WERI-Rb-1 (cell line): ENCODE measurements around the gene PCGF3.

Source experiments
- DNase-seq: peaks from one replicate; pipeline ENCODE4 v3.0.0-alpha.2; 2020
- H3K27ac ChIP-seq: fragments of 250-450 bp; sonication (Bioruptor Pico); 2 replicates; pipeline ENCODE4 v1.5.1; 2020; ENCODE audit warnings: mild to moderate bottlenecking, moderate library complexity
- H3K27me3 ChIP-seq: fragments of 250-450 bp; sonication (Bioruptor Pico); 2 replicates; pipeline ENCODE4 v1.5.1; 2021; ENCODE audit warnings: mild to moderate bottlenecking, low read depth, moderate library complexity; ENCODE audit not compliant: insufficient read depth, severe bottlenecking
- H3K36me3 ChIP-seq: fragments of 250-450 bp; sonication (Bioruptor Pico); 2 replicates; pipeline ENCODE4 v1.5.1; 2020; ENCODE audit warnings: mild to moderate bottlenecking, moderate library complexity
- H3K4me3 ChIP-seq: 2 replicates; pipeline ENCODE4 v1.5.1; 2011; ENCODE audit warnings: low read depth, mild to moderate bottlenecking, control low read depth, low read length
- H3K9me3 ChIP-seq: fragments of 250-450 bp; sonication (Bioruptor Pico); 2 replicates; pipeline ENCODE4 v1.5.1; 2021; ENCODE audit warnings: mild to moderate bottlenecking, moderate library complexity; ENCODE audit not compliant: severe bottlenecking
- TF ChIP-seq, protein P1 (sequence below): IDR thresholded peaks from 2 replicates; pipeline ENCODE4 v1.5.1; 2011; ENCODE audit warnings: low read depth, mild to moderate bottlenecking, control low read depth, inconsistent platforms, low read length

Gene PCGF3

DNA sequence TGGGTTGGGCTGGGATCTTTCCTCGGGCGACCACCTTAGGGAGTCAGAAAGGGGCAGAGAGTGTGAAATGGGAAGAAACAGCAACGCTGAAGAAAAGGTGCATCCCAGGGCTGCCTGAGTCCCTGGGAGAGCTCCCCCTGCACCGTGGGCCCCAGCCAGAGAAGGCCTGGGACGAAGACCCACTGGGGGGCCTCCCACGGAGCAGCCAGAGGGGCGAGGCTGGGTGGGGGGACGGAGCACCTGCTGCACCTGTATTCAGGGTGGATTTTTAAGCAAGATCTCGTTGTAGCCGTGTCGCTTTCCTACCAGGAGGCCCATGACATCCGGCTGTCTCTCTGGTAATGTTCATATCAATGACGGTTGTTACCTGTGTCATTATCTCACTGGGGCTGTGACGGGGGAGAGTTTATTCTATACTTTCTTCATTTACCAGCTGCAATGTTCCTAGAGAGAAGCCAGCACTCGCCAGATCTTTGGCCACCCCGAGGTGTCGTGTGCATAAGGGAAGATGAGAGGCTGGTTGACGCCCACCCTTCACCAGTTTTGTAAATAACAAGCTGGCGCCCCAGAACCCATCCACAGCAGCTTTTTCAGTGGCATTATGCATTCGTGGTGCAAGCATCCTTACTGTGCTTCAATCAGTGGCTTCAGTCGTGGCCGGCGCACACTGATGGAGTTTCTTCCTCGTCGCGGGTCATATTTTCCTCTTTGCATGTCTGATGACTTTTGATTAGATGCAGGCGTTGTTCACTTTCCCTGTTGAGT is 5.6 kb upstream of the PCGF3 start:
- TF ChIP-seq, protein P1, sequence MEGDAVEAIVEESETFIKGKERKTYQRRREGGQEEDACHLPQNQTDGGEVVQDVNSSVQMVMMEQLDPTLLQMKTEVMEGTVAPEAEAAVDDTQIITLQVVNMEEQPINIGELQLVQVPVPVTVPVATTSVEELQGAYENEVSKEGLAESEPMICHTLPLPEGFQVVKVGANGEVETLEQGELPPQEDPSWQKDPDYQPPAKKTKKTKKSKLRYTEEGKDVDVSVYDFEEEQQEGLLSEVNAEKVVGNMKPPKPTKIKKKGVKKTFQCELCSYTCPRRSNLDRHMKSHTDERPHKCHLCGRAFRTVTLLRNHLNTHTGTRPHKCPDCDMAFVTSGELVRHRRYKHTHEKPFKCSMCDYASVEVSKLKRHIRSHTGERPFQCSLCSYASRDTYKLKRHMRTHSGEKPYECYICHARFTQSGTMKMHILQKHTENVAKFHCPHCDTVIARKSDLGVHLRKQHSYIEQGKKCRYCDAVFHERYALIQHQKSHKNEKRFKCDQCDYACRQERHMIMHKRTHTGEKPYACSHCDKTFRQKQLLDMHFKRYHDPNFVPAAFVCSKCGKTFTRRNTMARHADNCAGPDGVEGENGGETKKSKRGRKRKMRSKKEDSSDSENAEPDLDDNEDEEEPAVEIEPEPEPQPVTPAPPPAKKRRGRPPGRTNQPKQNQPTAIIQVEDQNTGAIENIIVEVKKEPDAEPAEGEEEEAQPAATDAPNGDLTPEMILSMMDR: no peak
- Histone ChIP-seq H3K27ac (no peak overlapping the region), H3K27me3 (no peaks in the 10 kb centered on the region), H3K4me3 (no peak overlapping the region), H3K36me3 (no peaks in the 10 kb centered on the region), H3K9me3 (no peaks in the 10 kb centered on the region)
- DNase-seq: no peak

DNA sequence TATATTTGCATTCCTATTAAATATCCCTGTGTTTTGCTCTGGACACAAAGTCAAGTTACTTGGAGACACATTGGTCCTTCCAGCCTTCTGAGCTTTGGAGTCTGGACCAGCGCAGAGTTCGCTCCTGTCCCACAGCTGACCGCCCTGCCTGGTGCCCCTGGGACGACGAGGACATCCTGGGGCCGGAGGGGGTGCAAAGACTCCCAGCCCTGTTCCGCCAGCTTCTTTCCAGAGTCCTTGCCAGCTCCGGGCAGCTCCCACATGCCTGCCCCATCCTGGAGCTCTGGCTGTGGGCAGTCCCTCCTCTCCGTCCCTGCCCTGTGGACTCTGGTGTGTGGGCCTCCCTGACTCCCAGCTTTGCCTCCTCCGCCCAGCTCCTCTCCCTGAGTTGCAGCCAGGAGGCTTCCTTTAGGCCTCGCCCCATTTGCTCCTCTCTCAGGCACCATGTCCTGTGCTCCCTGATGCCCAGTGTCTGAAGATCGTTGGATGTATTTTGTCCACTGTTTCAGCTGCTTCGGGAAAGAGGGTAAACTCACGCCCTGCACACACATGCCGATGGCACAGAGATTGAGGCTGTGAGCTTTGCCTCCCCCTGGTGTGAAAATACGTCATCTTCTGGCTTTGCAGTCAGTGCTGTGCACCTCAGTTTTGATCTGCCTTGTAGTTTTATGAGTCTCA is 4.9 kb upstream of the PCGF3 start:
- DNase-seq: no peak
- Histone ChIP-seq H3K27ac (no peak overlapping the region), H3K4me3 (no peak overlapping the region), H3K27me3 (no peaks in the 10 kb centered on the region), H3K9me3 (no peaks in the 10 kb centered on the region), H3K36me3 (peaks cover under 1% of the 10 kb centered on the region)
- TF ChIP-seq, protein P1: peak; percentile 58; the same call in 1 of the 2 replicates

DNA sequence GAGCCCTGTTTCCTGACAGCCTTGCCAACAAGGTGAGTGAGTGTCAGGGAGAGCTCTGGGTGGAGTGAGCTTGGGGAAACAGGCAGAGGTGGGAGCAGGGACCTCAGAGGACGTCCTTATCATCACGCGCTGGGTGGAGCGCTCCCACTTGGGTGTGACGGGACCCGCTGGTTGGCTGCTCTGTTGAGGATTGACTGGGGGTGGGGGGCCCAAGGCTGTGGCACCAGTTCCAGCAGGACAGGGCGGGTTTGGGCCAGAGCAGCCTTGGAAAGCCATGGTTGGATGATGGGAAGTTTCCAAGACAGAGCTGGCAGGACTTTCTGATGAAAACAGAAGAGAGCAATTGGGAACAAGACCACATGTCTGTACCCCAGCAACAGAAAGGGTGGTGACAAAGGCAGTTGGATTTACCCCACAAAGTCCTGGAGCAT is 3.0 kb upstream of the PCGF3 start:
- H3K36me3 ChIP-seq: peaks cover 3% of the 10 kb centered on the region
- TF ChIP-seq, protein P1: no peak
- no peaks in the 10 kb centered on the region for H3K9me3 ChIP-seq
- DNase-seq: no peak
- no peak overlapping the region for H3K27ac ChIP-seq
- no peak overlapping the region for H3K4me3 ChIP-seq
- no peaks in the 10 kb centered on the region for H3K27me3 ChIP-seq

DNA sequence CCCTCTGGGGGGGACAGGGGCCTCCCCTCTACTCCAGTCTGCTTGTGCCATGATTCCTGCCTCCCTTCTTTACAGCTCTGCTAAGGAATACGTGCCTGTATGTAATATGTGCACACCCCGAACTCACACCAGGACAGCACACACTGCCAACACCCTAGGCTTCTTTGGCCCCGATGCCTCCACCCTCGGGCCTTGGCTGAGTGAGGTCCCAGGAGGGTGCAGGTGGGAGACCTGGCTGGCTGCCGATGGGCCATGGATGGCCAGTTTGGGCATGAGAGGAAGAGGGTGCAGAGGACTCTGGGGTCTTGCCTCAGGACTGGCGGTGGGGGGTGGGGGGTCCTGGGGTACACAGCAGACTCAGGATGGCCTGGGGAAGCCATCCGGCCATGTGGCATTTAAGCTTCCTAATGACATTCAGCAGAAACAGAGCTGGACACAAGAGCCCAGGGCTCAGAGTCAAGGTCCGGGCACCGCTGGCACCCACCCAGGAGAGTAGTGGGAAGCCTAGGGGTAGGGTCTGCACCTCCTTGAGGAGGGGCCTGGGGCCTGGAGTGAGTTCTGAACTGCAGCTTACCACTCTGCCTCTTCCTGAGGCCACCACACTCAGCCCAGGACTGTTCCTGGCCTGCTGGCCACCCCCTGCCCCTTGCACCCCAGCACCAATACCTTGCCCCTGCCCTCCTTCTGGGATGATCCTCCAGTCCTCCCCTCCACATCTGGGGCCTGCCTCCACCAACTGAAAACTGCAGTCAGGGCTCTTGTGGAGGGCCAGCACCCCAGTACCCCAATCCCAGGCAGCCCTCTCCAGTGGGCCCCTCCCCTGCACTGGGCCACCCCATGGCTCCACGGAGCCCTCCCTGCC is 2.1 kb upstream of the PCGF3 start:
- no peak for DNase-seq
- Histone ChIP-seq H3K9me3 (no peaks in the 10 kb centered on the region), H3K4me3 (no peak overlapping the region), H3K27ac (no peak overlapping the region), H3K27me3 (no peaks in the 10 kb centered on the region), H3K36me3 (peaks cover 9% of the 10 kb centered on the region)
- TF ChIP-seq, protein P1: no peak

DNA sequence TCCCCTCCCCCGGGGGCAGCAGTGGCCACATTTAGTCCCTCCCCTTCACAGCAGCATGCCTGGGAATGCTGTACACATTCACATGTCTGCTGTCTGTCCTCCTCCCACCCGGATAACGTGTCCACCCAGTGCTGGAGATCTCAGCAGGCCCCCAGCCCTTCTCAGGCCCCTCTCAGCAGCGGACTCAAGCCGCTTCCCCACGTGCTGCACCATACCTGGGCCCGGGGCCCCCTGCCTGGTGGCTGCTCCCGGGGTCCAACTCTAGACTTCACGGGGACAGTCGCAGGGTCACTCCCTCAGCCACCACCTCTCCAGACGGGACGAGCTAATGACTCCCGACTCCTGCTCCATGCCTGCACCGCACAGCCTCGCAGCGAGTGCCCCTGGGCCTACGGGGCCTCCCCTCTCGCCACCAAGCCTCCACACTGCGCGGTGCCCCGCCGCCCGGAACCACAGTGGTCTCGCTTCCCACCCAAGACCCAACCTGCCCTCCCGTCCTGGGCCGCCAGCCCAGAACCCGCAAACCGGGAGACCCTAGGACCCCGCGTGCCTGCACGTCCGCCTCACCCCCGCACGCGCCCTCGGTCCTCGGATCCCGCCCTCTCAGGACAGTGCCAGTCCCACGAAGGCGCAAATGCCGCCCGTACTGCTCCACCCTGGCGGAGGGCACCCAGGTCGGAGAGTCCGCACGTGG is 1.3 kb upstream of the PCGF3 start:
- no peak for DNase-seq
- Histone ChIP-seq H3K4me3 (no peak overlapping the region), H3K27ac (no peak overlapping the region), H3K9me3 (no peaks in the 10 kb centered on the region), H3K36me3 (peaks cover 10% of the 10 kb centered on the region), H3K27me3 (no peaks in the 10 kb centered on the region)
- TF ChIP-seq, protein P1: no peak
